SK-N-SH treated with all-trans-retinoic acid at 6 μM for 48 hours (cell line): ENCODE data around the gene ADAMTS17.

ENCODE experiments used
- ATAC-seq: fragments of 200-7000 bp; cut with Tn5 transposase; 3 replicates; pipeline ENCODE4 v1.9.1; 2020; ENCODE audit warnings: mild to moderate bottlenecking, moderate library complexity
- ARNTL ChIP-seq: fragments of 450-650 bp; formaldehyde crosslinking; IDR thresholded peaks from 2 replicates; pipeline ENCODE4 v1.5.0; 2020; ENCODE audit warnings: low read depth, mild to moderate bottlenecking, moderate library complexity, borderline replicate concordance
- BACH2 ChIP-seq: fragments of 250-450 bp; sonication (Bioruptor Pico); IDR thresholded peaks from 2 replicates; pipeline ENCODE4 v1.9.0; 2021; ENCODE audit warnings: mild to moderate bottlenecking, borderline replicate concordance
- CSDC2 ChIP-seq: fragments of 250-450 bp; sonication (Bioruptor Pico); IDR thresholded peaks from 2 replicates; pipeline ENCODE4 v1.5.0; 2020; ENCODE audit warnings: mild to moderate bottlenecking, moderate library complexity
- CSRNP3 ChIP-seq: fragments of 250-450 bp; sonication (Bioruptor Pico); IDR thresholded peaks from 2 replicates; pipeline ENCODE4 v1.5.1; 2021; ENCODE audit warnings: mild to moderate bottlenecking, moderate library complexity
- ESRRG ChIP-seq: fragments of 250-450 bp; sonication (Bioruptor Pico); IDR thresholded peaks from 2 replicates; pipeline ENCODE4 v1.6.1; 2021; ENCODE audit warnings: mild to moderate bottlenecking
- GLIS3 ChIP-seq: fragments of 250-450 bp; sonication (Bioruptor Pico); IDR thresholded peaks from 2 replicates; pipeline ENCODE4 v1.5.0; 2020; ENCODE audit warnings: mild to moderate bottlenecking, moderate library complexity
- ISL1 ChIP-seq: fragments of 250-450 bp; sonication (Bioruptor Pico); IDR thresholded peaks from 2 replicates; pipeline ENCODE4 v2.1.2; 2022; ENCODE audit warnings: mild to moderate bottlenecking, moderate library complexity
- OSR1 ChIP-seq: fragments of 250-450 bp; sonication (Bioruptor Pico); IDR thresholded peaks from 2 replicates; pipeline ENCODE4 v1.8.0; 2022; ENCODE audit warnings: moderate library complexity, mild to moderate bottlenecking, inconsistent platforms
- POU6F1 ChIP-seq: fragments of 250-450 bp; sonication (Bioruptor Pico); IDR thresholded peaks from 2 replicates; pipeline ENCODE4 v1.8.0; 2021; ENCODE audit warnings: low read depth, mild to moderate bottlenecking, moderate library complexity, borderline replicate concordance
- PPARA ChIP-seq: fragments of 250-450 bp; sonication (Bioruptor Pico); IDR thresholded peaks from 2 replicates; pipeline ENCODE4 v1.5.0; 2020; ENCODE audit warnings: mild to moderate bottlenecking, borderline replicate concordance
- RARB ChIP-seq: fragments of 250-450 bp; sonication (Bioruptor Pico); IDR thresholded peaks from 2 replicates; pipeline ENCODE4 v1.8.0; 2021; ENCODE audit warnings: mild to moderate bottlenecking, moderate library complexity
- SNAI2 ChIP-seq: fragments of 250-450 bp; sonication (Bioruptor Pico); IDR thresholded peaks from 2 replicates; pipeline ENCODE4 v1.5.0; 2020; ENCODE audit warnings: mild to moderate bottlenecking, moderate library complexity
- TCF4 ChIP-seq: fragments of 250-450 bp; sonication (Bioruptor Pico); IDR thresholded peaks from 2 replicates; pipeline ENCODE4 v1.8.0; 2021; ENCODE audit warnings: mild to moderate bottlenecking, moderate library complexity, borderline replicate concordance
- TOX ChIP-seq: fragments of 250-450 bp; sonication (Bioruptor Pico); IDR thresholded peaks from 2 replicates; pipeline ENCODE4 v1.8.0; 2021; ENCODE audit warnings: mild to moderate bottlenecking, moderate library complexity, borderline replicate concordance
- ZC3H10 ChIP-seq: fragments of 250-450 bp; sonication (Bioruptor Pico); IDR thresholded peaks from 2 replicates; pipeline ENCODE4 v1.5.1; 2021; ENCODE audit warnings: mild to moderate bottlenecking, moderate library complexity
- ZFP3 ChIP-seq: fragments of 250-450 bp; sonication (Bioruptor Pico); IDR thresholded peaks from 2 replicates; pipeline ENCODE4 v1.5.0; 2020; ENCODE audit warnings: mild to moderate bottlenecking, moderate library complexity
- ZFP30 ChIP-seq: fragments of 450-650 bp; formaldehyde crosslinking; IDR thresholded peaks from 2 replicates; pipeline ENCODE4 v1.5.0; 2022; ENCODE audit warnings: mild to moderate bottlenecking, moderate library complexity
- ZNF565 ChIP-seq: fragments of 450-650 bp; formaldehyde crosslinking; conservative IDR thresholded peaks from 2 replicates; pipeline ENCODE4 v1.5.0; 2020; ENCODE audit warnings: low read depth, mild to moderate bottlenecking, moderate library complexity
- ZNF70 ChIP-seq: fragments of 450-650 bp; formaldehyde crosslinking; IDR thresholded peaks from 2 replicates; pipeline ENCODE4 v1.5.0; 2020; ENCODE audit warnings: mild to moderate bottlenecking, moderate library complexity
- ZNF8 ChIP-seq: fragments of 450-650 bp; formaldehyde crosslinking; IDR thresholded peaks from 2 replicates; pipeline ENCODE4 v1.5.0; 2020; ENCODE audit warnings: mild to moderate bottlenecking, moderate library complexity
- TF ChIP-seq, protein P1 (sequence below): fragments of 250-450 bp; sonication (Bioruptor Pico); IDR thresholded peaks from 2 replicates; pipeline ENCODE4 v1.8.0; 2020; ENCODE audit warnings: mild to moderate bottlenecking, moderate library complexity, borderline replicate concordance
- TF ChIP-seq, protein P2 (sequence below): fragments of 250-450 bp; sonication (Bioruptor Pico); IDR thresholded peaks from 2 replicates; pipeline ENCODE4 v1.5.0; 2020; ENCODE audit warnings: mild to moderate bottlenecking, moderate library complexity
- TF ChIP-seq, protein P3 (sequence below): fragments of 250-450 bp; sonication (Bioruptor Pico); IDR thresholded peaks from 2 replicates; pipeline ENCODE4 v1.5.1; 2020; ENCODE audit warnings: low read depth, mild to moderate bottlenecking, moderate library complexity

ADAMTS17 gene

GRCh38 chr15:100029045-100029444, 312.7 kb downstream of the ADAMTS17 start:
- TF ChIP-seq, protein P1, sequence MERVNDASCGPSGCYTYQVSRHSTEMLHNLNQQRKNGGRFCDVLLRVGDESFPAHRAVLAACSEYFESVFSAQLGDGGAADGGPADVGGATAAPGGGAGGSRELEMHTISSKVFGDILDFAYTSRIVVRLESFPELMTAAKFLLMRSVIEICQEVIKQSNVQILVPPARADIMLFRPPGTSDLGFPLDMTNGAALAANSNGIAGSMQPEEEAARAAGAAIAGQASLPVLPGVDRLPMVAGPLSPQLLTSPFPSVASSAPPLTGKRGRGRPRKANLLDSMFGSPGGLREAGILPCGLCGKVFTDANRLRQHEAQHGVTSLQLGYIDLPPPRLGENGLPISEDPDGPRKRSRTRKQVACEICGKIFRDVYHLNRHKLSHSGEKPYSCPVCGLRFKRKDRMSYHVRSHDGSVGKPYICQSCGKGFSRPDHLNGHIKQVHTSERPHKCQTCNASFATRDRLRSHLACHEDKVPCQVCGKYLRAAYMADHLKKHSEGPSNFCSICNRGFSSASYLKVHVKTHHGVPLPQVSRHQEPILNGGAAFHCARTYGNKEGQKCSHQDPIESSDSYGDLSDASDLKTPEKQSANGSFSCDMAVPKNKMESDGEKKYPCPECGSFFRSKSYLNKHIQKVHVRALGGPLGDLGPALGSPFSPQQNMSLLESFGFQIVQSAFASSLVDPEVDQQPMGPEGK, result no peak
- TF ChIP-seq TOX (CRISPR knock-in tag) (no peak), ZFP30 (CRISPR knock-in tag) (no peak), ARNTL (CRISPR knock-in tag) (no peak), TCF4 (CRISPR knock-in tag) (no peak), ISL1 (CRISPR knock-in tag) (no peak), ESRRG (CRISPR knock-in tag) (no peak), SNAI2 (CRISPR knock-in tag) (no peak), RARB (CRISPR knock-in tag) (no peak), CSRNP3 (CRISPR knock-in tag) (no peak), ZC3H10 (CRISPR knock-in tag) (no peak), ZFP3 (no peak), ZNF70 (no peak), GLIS3 (CRISPR knock-in tag) (no peak), BACH2 (no peak), ZNF565 (CRISPR knock-in tag) (no peak), OSR1 (CRISPR knock-in tag) (no peak)
- TF ChIP-seq, protein P2, sequence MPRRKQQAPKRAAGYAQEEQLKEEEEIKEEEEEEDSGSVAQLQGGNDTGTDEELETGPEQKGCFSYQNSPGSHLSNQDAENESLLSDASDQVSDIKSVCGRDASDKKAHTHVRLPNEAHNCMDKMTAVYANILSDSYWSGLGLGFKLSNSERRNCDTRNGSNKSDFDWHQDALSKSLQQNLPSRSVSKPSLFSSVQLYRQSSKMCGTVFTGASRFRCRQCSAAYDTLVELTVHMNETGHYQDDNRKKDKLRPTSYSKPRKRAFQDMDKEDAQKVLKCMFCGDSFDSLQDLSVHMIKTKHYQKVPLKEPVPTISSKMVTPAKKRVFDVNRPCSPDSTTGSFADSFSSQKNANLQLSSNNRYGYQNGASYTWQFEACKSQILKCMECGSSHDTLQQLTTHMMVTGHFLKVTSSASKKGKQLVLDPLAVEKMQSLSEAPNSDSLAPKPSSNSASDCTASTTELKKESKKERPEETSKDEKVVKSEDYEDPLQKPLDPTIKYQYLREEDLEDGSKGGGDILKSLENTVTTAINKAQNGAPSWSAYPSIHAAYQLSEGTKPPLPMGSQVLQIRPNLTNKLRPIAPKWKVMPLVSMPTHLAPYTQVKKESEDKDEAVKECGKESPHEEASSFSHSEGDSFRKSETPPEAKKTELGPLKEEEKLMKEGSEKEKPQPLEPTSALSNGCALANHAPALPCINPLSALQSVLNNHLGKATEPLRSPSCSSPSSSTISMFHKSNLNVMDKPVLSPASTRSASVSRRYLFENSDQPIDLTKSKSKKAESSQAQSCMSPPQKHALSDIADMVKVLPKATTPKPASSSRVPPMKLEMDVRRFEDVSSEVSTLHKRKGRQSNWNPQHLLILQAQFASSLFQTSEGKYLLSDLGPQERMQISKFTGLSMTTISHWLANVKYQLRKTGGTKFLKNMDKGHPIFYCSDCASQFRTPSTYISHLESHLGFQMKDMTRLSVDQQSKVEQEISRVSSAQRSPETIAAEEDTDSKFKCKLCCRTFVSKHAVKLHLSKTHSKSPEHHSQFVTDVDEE (CRISPR knock-in tag), result no peak
- no peak for ATAC-seq

- TF ChIP-seq ZFP30 (CRISPR knock-in tag) (no peak), POU6F1 (no peak)
- no peak for ATAC-seq
Observed at GRCh38 chr15:100026041-100026440, 315.7 kb downstream of the ADAMTS17 start.

DNA sequence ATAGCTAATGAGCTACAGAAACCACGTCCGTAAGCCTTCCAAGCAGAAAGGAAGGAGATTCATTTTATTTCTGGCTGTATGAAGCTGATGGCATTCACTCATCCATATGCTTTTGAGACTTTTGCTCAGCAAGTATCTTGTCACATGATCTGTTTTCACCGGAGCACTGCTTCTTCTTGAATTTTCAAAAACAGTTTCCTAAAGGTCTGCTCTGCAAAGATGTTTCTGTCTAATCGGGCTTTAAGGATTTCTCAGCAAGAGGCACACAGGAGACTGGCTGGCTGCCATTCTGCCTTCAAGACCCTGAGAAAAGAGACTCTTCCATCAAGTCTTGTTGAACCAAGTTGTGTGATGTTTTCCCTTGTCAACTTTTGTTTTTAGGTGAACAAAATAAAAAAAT, 319.0 kb downstream of the ADAMTS17 start:
- ATAC-seq, result no peak
- TF ChIP-seq TOX (CRISPR knock-in tag) (no peak), CSDC2 (no peak), RARB (CRISPR knock-in tag) (no peak), PPARA (no peak), ZNF8 (CRISPR knock-in tag) (no peak), ARNTL (CRISPR knock-in tag) (no peak), ZNF565 (CRISPR knock-in tag) (no peak), CSRNP3 (CRISPR knock-in tag) (no peak), ESRRG (CRISPR knock-in tag) (no peak), ISL1 (CRISPR knock-in tag) (no peak), GLIS3 (CRISPR knock-in tag) (no peak), ZNF70 (no peak), ZFP30 (CRISPR knock-in tag) (no peak)
- TF ChIP-seq, protein P3, sequence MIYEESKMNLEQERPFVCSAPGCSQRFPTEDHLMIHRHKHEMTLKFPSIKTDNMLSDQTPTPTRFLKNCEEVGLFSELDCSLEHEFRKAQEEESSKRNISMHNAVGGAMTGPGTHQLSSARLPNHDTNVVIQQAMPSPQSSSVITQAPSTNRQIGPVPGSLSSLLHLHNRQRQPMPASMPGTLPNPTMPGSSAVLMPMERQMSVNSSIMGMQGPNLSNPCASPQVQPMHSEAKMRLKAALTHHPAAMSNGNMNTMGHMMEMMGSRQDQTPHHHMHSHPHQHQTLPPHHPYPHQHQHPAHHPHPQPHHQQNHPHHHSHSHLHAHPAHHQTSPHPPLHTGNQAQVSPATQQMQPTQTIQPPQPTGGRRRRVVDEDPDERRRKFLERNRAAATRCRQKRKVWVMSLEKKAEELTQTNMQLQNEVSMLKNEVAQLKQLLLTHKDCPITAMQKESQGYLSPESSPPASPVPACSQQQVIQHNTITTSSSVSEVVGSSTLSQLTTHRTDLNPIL (CRISPR knock-in tag), result no peak
- TF ChIP-seq, protein P1, result no peak
- TF ChIP-seq, protein P2 (CRISPR knock-in tag), result no peak
